ENCODE data around the gene PRUNE1.

The PRUNE1 gene

GRCh38 chr1:150981805-150982712 is 26.2 kb upstream of the PRUNE1 start, which contains the start of gene ANXA9:
TSS of gene ANXA9 (plus strand) at chr1:150982292. CDS start at chr1:150983106, 814 bp downstream.
- Histone ChIP-seq H3K4me3 (ENCODE audit: low read depth, low read length) (peak within 1 kb of the TSS; percentile 41), H3K9me3 (ENCODE audit: control insufficient read depth, insufficient read depth, low read length) (no peaks in the 10 kb centered on the region), H3K27me3 (ENCODE audit: control insufficient read depth, insufficient read depth, low read length) (no peaks in the 10 kb centered on the region), H3K4me1 (ENCODE audit: control insufficient read depth, insufficient read depth, low read length) (peaks cover 26% of the 10 kb centered on the region), H3K9ac (ENCODE audit: low read depth, low read length) (peak within 1 kb of the TSS; percentile 49), H3K36me3 (ENCODE audit: control insufficient read depth, insufficient read depth, low read length) (no peaks in the 10 kb centered on the region)

DNA sequence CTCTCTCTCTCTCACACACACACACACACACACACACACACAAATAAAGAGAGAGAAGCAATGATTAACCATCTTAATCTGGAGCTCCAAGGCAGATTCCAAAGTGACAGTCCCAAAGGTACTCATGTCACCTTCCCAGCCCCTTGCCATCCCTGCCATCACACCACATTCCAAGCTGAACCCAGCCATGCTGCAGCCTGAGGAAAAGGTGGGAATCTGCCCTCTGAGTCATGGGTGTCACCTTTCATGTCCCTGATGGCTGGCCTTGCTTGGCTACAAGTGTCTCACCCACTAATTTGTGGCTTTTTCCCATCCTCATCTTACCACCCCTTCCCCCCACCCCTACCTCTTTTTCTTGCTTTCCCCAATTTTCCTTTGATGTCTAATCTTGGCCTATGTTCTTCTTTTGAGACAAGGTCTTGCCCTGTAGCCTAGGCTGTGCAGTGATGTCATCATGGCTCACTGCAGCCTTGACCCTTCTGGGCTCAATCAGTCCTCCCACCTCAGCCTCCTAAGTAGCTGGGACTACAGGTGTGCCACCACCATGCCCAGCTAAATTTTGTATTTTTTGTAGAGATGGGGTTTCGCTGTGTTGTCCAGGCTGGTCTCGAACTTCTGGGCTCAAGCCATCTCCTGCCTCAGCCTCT is 22.9 kb upstream of the PRUNE1 start:
- Histone ChIP-seq H3K4me3 (ENCODE audit: low read depth, low read length) (no peak overlapping the region), H3K36me3 (ENCODE audit: control insufficient read depth, insufficient read depth, low read length) (no peaks in the 10 kb centered on the region), H3K4me1 (ENCODE audit: control insufficient read depth, insufficient read depth, low read length) (peaks cover 15% of the 10 kb centered on the region), H3K9me3 (ENCODE audit: control insufficient read depth, insufficient read depth, low read length) (no peaks in the 10 kb centered on the region), H3K9ac (ENCODE audit: low read depth, low read length) (no peak overlapping the region), H3K27me3 (ENCODE audit: control insufficient read depth, insufficient read depth, low read length) (no peaks in the 10 kb centered on the region)

DNA sequence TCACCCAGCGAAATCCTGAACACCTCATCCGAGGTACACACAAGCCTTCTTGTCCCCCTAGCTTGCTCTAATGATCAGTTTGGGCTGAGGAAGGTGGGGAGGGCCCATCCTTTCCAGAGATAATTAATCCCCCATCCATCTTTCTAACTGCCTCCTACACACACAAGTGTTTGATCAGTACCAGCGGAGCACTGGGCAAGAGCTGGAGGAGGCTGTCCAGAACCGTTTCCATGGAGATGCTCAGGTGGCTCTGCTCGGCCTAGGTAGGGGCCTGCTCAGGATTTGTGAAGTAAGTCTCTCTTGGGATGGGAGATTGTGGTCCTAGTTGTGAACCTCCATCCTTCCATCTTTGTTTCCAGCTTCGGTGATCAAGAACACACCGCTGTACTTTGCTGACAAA is 20.3 kb upstream of the PRUNE1 start:
- H3K36me3 ChIP-seq (ENCODE audit: control insufficient read depth, insufficient read depth, low read length), result no peaks in the 10 kb centered on the region
- H3K27me3 ChIP-seq (ENCODE audit: control insufficient read depth, insufficient read depth, low read length), result no peaks in the 10 kb centered on the region
- H3K4me3 ChIP-seq (ENCODE audit: low read depth, low read length), result no peak overlapping the region
- H3K9me3 ChIP-seq (ENCODE audit: control insufficient read depth, insufficient read depth, low read length), result no peaks in the 10 kb centered on the region
- no peak overlapping the region for H3K9ac ChIP-seq (ENCODE audit: low read depth, low read length)
- no peaks in the 10 kb centered on the region for H3K4me1 ChIP-seq (ENCODE audit: control insufficient read depth, insufficient read depth, low read length)

DNA sequence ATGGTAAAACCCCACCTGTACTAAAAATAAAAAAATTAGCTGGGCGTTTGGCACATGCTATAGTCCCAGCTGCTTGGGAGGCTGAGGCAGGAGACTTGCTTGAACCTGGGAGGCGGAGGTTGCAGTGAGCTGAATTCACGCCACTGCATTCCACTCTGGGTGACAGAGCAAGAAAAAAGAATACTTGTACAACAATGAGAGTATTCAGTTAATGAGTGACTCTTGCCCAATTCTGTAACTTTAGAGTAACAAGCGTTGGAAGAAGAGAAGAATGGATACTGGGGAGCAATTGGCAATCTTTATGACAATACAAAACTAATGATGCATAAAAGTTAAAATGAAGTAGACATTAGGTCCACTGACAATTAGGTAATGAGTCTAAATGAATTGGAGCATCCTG is 15.6 kb upstream of the PRUNE1 start:
- peaks cover 3% of the 10 kb centered on the region for H3K4me1 ChIP-seq (ENCODE audit: control insufficient read depth, insufficient read depth, low read length)
- no peak overlapping the region for H3K9ac ChIP-seq (ENCODE audit: low read depth, low read length)
- H3K4me3 ChIP-seq (ENCODE audit: low read depth, low read length), result no peak overlapping the region
- peaks cover 2% of the 10 kb centered on the region for H3K36me3 ChIP-seq (ENCODE audit: control insufficient read depth, insufficient read depth, low read length)
- no peaks in the 10 kb centered on the region for H3K9me3 ChIP-seq (ENCODE audit: control insufficient read depth, insufficient read depth, low read length)
- no peaks in the 10 kb centered on the region for H3K27me3 ChIP-seq (ENCODE audit: control insufficient read depth, insufficient read depth, low read length)

GRCh38 chr1:150994248-150994647 is 14.0 kb upstream of the PRUNE1 start:
- H3K27me3 ChIP-seq (ENCODE audit: control insufficient read depth, insufficient read depth, low read length), result no peaks in the 10 kb centered on the region
- peaks cover 5% of the 10 kb centered on the region for H3K36me3 ChIP-seq (ENCODE audit: control insufficient read depth, insufficient read depth, low read length)
- no peak overlapping the region for H3K9ac ChIP-seq (ENCODE audit: low read depth, low read length)
- H3K9me3 ChIP-seq (ENCODE audit: control insufficient read depth, insufficient read depth, low read length), result no peaks in the 10 kb centered on the region
- no peak overlapping the region for H3K4me3 ChIP-seq (ENCODE audit: low read depth, low read length)
- H3K4me1 ChIP-seq (ENCODE audit: control insufficient read depth, insufficient read depth, low read length), result peaks cover 3% of the 10 kb centered on the region

DNA sequence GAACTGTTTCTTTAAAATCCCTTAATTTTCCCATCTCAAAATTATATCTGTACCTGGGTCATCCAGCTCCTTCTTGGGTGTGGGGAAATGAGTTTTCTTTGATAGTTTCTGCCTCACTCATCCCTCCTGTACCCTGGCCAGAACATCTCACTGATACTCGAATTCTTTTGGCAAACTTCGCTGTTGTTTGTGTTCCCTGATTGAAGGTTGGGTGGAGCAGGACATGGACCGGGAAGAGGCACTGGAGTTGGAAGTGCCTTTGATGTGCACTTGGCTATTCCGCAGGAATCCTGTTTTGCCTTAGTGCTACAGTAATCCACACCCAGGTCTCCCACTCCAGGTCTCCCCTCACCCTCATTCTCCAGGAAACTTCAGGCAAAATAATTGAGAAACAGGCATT is 12.8 kb upstream of the PRUNE1 start:
- Histone ChIP-seq H3K27me3 (ENCODE audit: control insufficient read depth, insufficient read depth, low read length) (no peaks in the 10 kb centered on the region), H3K4me1 (ENCODE audit: control insufficient read depth, insufficient read depth, low read length) (peaks cover 3% of the 10 kb centered on the region), H3K4me3 (ENCODE audit: low read depth, low read length) (no peak overlapping the region), H3K36me3 (ENCODE audit: control insufficient read depth, insufficient read depth, low read length) (peaks cover 5% of the 10 kb centered on the region), H3K9ac (ENCODE audit: low read depth, low read length) (peak overlapping the region; percentile 57), H3K9me3 (ENCODE audit: control insufficient read depth, insufficient read depth, low read length) (no peaks in the 10 kb centered on the region)

GRCh38 chr1:150995896-150996295 is 12.4 kb upstream of the PRUNE1 start:
- H3K4me3 ChIP-seq (ENCODE audit: low read depth, low read length), result no peak overlapping the region
- H3K27me3 ChIP-seq (ENCODE audit: control insufficient read depth, insufficient read depth, low read length), result no peaks in the 10 kb centered on the region
- peaks cover 3% of the 10 kb centered on the region for H3K4me1 ChIP-seq (ENCODE audit: control insufficient read depth, insufficient read depth, low read length)
- H3K36me3 ChIP-seq (ENCODE audit: control insufficient read depth, insufficient read depth, low read length), result peaks cover 5% of the 10 kb centered on the region
- no peaks in the 10 kb centered on the region for H3K9me3 ChIP-seq (ENCODE audit: control insufficient read depth, insufficient read depth, low read length)
- no peak overlapping the region for H3K9ac ChIP-seq (ENCODE audit: low read depth, low read length)

DNA sequence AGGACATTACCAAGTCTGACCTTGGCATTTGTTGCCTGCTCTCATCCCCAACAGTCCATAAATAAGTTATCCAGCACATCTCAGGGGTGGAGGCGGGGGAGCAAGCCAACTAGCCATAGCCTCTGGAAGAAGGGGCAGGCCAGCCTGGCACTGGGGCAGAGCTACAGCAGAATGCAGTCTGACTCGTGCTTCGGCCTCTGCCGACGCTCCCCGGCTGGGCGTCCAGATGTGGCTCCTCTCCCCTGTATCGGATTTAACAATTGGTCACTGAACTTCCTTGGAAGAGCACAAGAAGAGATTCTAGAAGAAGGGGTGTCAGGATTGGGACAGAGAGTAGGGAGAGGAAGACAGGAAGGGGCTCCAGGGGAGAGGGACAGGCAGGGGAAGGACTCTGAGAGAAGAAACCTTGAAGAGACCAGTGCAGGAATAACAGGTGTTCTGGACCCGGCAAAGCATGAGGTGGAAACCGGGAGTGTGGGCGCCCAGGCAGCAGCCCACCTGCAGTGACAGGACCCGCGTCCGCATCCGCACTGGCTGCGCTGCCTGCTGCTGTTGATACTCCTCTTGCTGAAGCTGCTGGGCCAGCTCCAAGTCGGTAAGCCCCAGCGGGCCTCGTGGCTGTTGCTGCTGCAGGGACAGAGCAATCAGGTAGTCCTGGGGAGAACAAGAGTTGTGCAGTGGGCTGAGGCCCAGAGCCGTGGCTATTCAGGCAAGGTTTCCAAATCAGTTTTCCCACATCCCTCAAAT is 10.9 kb upstream of the PRUNE1 start:
- Histone ChIP-seq H3K9ac (ENCODE audit: low read depth, low read length) (no peak overlapping the region), H3K27me3 (ENCODE audit: control insufficient read depth, insufficient read depth, low read length) (no peaks in the 10 kb centered on the region), H3K9me3 (ENCODE audit: control insufficient read depth, insufficient read depth, low read length) (no peaks in the 10 kb centered on the region), H3K36me3 (ENCODE audit: control insufficient read depth, insufficient read depth, low read length) (peaks cover 5% of the 10 kb centered on the region), H3K4me1 (ENCODE audit: control insufficient read depth, insufficient read depth, low read length) (peaks cover 3% of the 10 kb centered on the region), H3K4me3 (ENCODE audit: low read depth, low read length) (no peak overlapping the region)

DNA sequence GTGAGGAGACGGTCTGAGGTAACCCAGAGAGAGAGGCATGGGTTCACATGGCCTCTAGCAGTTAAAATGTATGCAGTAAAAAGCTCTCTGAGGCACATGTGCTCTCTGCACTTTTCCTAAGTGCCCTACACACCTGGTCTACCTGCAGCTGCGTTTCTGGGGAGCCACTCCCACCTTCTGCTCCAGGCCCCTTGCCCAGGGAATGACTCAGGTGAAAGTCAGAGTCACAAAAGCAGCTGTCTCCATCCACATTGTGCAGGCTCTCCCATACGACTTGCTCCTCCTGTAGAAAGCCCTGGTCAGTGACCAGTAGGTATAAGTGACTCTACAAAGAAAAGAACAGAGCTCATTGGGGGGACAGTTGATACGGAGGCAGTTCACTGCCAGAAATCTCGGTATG is 10.3 kb upstream of the PRUNE1 start:
- H3K9ac ChIP-seq (ENCODE audit: low read depth, low read length), result no peak overlapping the region
- H3K27me3 ChIP-seq (ENCODE audit: control insufficient read depth, insufficient read depth, low read length), result no peaks in the 10 kb centered on the region
- H3K36me3 ChIP-seq (ENCODE audit: control insufficient read depth, insufficient read depth, low read length), result peaks cover 5% of the 10 kb centered on the region
- H3K9me3 ChIP-seq (ENCODE audit: control insufficient read depth, insufficient read depth, low read length), result no peaks in the 10 kb centered on the region
- H3K4me1 ChIP-seq (ENCODE audit: control insufficient read depth, insufficient read depth, low read length), result peaks cover 3% of the 10 kb centered on the region
- H3K4me3 ChIP-seq (ENCODE audit: low read depth, low read length), result no peak overlapping the region

DNA sequence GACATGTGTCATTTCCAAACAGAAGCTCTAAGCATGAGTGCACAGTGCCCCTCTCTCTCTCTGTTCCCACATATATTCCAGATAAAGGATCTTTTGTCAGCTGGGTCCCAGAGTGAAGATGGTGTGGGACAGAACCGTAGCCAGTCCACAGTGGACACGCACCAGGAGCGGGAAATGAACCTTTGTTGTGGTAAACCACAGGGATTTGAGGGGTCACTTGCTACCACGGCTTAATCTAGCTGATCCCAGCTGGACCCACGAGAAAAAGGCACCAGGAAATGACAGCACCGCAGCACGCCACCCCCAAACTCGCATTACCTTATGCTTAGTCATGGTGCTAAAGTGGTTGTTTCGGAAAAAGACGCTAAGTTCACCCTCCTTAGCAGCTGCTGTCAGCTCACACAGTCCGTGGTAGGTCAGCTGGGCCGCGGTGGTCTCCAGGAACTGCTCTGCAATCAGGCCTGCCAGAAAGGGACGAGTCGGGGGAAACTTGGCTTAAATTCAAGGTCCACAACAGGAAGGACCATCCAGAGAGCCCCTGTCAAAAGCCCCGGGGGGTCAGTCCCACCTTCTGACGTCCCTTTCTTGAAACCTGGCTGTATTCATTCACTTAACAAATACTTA is 9.1 kb upstream of the PRUNE1 start:
- no peak overlapping the region for H3K9ac ChIP-seq (ENCODE audit: low read depth, low read length)
- no peak overlapping the region for H3K4me3 ChIP-seq (ENCODE audit: low read depth, low read length)
- H3K9me3 ChIP-seq (ENCODE audit: control insufficient read depth, insufficient read depth, low read length), result no peaks in the 10 kb centered on the region
- no peaks in the 10 kb centered on the region for H3K27me3 ChIP-seq (ENCODE audit: control insufficient read depth, insufficient read depth, low read length)
- peaks cover 3% of the 10 kb centered on the region for H3K4me1 ChIP-seq (ENCODE audit: control insufficient read depth, insufficient read depth, low read length)
- H3K36me3 ChIP-seq (ENCODE audit: control insufficient read depth, insufficient read depth, low read length), result peaks cover 5% of the 10 kb centered on the region

- Histone ChIP-seq H3K9ac (ENCODE audit: low read depth, low read length) (no peak overlapping the region), H3K36me3 (ENCODE audit: control insufficient read depth, insufficient read depth, low read length) (peaks cover 4% of the 10 kb centered on the region), H3K9me3 (ENCODE audit: control insufficient read depth, insufficient read depth, low read length) (no peaks in the 10 kb centered on the region), H3K4me3 (ENCODE audit: low read depth, low read length) (no peak overlapping the region), H3K27me3 (ENCODE audit: control insufficient read depth, insufficient read depth, low read length) (no peaks in the 10 kb centered on the region), H3K4me1 (ENCODE audit: control insufficient read depth, insufficient read depth, low read length) (peaks cover 3% of the 10 kb centered on the region)
These were observed 8.3 kb upstream of the PRUNE1 start for GRCh38 chr1:150999926-151000325.
